NCI-H2081 (cell line): ENCODE results near the gene CABP4.
A peak's percentile ranks its signal among the peaks of the same experiment; 100 is the strongest.
"Not testable (repeated sequence)": the region's sequence is repeated elsewhere in the genome, so short reads cannot be mapped to it uniquely, and the experiment has no call there.

Experiments used
- DNase-seq, 2 experiments: peaks; one replicate each; lab custom pipeline; 2025; lab: John Stamatoyannopoulos, UW

Gene CABP4

DNA sequence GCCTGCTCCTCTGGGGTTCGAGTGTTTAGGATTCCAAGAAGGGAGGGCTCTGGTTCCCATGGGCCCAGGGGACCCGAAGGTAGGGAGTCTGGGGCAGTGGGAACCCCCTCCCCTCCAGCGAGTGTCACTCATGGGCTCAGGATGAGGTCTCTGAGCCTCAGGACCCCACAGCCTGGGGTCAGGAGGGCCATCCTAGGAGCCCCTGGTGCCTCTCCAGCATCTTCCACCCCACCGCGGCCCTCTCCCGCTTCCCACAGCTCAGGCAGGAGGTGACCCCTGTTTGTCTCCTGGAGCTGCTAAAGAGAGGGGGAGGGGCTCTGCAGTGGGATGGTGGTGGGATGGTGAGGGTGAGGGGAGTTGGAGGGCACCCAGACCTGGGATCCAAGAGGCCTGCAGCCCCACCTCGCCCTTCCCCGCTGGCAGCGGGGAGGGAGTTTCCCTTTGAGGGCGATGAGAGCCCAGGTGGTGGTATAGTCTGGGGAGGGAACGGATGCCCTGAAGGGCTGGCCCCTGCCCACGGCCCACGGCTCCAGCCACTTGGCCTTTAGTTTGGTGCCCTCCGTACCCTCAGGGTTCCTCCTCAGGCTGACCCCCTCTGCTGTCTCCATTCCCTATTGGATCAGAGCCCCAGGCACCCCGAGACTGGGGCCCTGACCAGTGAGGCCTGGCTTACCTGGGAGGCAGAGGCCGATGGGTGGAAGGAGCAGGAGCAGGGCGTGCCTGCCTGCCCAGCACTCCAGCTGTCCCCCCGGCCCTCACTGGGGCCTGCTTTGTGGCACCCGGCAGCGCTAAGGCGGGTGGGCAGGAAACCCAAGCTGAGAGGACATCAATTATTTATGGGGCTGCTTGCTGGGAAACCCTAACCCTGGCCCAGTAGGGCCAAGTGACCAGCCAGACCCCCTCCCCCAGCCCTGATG lies 1.1 kb upstream of the CABP4 start:
- no peak for DNase-seq

DNA sequence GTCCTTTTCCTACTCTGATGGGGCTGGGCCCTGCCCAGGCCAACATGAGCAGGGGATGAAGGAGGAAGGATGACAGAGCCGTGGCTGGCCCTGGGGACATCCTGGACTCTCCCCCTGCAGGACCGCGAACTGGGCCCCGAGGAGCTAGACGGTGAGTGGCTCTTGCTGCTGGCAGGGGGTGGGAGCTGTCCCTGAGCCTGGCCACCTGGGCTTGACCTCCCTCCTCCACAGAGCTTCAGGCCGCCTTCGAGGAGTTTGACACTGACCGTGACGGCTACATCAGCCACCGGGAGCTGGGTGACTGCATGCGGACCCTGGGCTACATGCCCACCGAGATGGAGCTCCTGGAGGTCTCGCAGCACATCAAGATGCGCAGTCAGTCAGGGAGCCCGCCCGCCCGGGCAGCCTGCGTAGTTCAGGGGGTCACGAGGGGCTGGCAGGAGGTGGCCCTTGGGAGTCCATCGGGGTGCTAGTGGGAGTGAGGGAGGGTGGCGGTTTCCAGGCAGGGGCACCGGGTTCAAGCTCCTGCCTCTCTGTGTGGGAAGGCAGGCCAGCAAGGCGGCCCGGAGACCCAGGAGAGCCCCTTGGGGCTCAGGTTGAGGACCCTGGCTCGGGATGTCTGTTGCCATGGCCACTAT lies 1.0 kb downstream of the CABP4 start:
- DNase-seq: no peak

DNA sequence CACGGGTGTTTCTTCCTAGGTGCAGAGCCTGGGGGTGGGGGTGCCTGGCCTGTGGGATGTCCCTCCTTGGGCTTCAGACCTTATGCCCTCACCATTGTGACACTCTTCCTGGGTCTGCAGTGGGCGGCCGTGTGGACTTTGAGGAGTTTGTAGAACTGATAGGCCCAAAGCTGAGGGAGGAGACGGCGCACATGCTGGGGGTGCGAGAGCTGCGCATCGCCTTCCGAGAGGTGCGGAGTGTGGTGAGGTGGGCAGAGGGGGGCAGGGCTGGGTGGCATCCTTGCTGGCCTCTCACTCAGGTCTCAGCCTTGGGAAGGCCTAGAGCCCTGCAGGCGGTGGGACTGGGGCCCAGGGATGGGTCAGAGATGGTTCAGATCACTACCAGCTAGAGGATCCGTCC lies 2.3 kb downstream of the CABP4 start:
- no peak for DNase-seq

DNA sequence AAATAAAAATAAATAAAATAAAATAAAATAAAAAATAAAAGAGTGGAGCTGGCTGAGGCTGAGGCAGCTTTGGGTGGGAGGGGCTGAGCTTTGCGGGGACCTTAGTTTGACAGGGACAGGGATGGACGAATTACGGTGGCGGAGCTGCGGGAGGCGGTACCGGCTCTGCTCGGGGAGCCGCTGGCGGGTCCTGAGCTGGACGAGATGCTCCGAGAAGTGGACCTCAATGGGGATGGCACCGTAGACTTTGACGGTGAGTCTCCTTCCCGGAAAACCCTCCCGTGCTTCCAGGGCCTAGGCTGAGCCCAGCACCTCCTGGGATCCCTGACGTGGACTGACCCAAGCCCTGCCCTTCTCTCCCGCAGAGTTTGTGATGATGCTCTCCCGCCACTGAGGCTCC lies 3.1 kb downstream of the CABP4 start:
- DNase-seq: no peak

DNA sequence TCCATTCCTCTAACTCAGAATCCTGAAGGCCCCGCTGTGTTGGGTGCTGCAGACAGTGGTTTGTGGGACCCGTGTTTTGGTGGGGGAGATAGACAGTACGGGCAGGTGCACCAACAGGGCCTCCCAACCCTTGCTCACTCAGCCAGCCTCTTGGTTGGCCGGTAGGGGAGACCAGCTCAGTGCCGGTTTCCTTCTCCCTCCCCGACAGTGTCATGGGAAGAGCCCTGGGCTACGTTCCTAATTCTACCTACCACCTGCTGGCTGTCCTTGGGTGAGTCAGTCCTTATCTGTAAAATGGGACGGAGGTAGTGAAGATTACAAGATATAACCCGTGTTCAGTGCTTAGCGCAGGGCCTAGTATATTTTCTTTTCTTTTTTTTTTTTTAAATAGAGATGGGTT lies 8.0 kb downstream of the CABP4 start:
- no peak for DNase-seq

DNA sequence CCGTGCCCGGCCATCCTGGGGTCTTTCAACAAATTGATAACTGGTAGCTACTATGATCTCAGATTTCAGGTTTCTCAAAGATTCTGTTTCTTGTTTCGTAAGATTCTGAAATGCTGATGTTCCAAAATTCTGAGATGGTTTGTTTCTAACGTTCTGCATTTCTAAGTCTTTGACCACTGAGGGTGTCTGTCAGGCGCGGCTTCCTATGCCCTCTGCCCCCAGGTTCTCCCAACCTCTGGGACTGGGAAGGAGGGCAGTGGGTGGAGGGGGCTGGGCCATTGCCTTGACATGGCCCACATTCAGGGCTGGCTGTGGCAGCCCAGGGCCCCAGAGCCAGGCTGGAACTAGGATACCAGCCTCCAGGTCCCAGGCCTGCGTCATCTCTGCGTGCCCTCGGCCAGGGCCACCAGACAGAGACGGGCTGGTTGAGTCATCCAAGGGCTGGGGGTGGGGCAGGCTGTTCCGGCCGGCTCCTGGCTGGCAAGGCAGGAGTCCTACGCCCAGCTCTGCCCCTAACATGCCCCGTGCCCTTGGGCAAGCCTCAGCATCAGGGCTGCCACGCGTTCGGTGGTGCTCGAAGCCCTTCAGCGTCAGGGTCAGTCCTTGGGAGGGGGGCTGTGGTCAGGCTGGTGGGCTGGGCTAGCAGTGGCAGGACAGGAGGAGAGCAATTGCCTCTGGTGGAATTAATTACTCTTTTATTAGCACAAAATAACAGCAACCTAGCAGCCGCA lies 8.7 kb downstream of the CABP4 start:
- no peak for DNase-seq

DNA sequence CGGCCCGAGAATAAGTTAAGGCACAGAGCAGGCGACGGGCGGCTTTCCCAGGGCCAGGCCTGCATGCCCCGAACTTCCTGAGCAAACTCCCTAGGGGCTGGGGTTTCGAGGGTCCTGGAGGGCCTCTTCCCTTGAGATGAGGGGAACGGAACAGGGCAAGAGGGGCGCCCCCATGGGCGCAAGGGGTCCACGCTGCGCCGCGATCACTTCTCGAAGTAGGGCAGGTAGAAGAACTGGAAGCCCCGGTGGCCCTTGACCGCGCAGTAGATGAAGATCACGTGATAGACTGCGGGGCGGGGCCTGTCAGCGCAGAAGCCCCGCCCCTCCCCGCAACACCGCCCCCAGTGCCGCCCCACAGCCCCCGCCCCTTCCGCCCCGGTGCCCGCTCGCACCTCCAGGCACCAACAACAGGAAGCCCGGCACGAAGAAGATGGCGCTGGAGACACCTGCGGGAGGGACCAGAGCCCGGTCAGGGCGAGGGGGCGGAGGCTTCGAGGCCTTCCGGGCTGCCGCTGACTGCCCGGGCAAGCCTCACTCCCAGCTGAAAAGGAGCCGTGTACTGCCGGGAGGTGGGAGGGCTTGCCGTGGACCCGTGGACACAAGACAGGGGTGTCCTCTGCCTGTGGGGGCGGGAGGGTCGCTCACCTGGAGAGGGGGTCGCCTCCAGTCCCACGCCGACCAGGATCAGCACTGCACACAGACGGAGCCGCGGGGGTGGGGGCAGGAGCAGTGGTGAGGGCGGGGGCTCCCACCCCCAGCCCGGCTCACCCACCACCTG lies 9.4 kb downstream of the CABP4 start:
- peak; percentile 85 to 86 for DNase-seq

DNA sequence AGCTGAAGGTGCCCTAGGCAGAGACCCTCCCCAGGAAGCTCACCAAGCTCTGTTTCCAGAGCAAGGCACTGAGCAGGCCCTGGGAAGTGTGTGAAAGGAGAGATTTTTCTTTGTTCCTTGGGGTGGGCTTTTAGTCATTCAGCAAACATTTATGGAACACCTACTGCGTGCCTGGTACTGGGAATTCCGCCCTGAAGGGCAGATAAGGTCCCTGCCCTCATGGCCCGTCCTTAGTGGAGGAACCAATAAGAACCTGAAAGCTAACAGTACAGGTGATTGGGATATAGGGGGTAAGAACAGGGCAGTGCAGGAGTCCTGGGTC lies 10.0 kb downstream of the CABP4 start:
- no peak for DNase-seq

DNA sequence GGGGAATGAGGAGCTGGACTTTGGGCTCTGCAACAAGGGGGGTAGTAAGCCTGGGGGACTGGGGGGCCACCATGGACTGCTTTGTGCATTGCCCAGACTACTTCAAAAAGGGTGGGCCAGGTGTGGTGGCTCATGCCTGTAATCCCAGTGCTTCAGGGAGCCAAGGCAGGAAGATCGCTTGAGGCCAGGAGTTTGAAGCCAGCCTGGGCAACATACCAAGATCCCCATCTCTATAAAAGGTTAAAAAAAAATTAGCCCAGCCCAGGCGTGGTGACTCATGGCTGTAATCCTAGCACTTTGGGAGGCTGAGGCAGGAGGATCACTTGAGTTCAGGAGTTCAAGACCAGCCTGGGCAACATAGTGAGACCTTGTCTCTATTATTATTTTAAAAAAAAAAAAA lies 10.4 kb downstream of the CABP4 start:
- not testable (repeated sequence) for DNase-seq

DNA sequence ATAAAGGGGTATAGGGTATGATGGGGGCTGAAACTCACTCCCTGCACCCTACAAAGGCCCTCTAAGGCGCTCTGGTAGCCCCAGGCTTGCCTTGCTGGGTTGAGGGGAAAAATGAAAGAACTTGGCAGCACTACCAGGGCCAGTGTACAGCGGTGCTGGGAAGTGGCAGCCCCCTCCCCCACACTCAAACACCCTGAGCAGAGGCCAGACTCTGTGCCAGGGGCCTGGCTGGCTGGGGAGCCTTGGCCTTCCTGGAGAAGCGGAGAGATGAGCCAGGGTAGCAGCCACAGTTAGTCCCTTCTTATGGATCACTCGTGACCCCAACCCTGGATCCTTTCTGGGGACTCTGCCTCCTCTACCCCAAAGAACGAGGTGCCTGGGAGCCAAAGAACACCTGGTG lies 11.2 kb downstream of the CABP4 start:
- no peak for DNase-seq

DNA sequence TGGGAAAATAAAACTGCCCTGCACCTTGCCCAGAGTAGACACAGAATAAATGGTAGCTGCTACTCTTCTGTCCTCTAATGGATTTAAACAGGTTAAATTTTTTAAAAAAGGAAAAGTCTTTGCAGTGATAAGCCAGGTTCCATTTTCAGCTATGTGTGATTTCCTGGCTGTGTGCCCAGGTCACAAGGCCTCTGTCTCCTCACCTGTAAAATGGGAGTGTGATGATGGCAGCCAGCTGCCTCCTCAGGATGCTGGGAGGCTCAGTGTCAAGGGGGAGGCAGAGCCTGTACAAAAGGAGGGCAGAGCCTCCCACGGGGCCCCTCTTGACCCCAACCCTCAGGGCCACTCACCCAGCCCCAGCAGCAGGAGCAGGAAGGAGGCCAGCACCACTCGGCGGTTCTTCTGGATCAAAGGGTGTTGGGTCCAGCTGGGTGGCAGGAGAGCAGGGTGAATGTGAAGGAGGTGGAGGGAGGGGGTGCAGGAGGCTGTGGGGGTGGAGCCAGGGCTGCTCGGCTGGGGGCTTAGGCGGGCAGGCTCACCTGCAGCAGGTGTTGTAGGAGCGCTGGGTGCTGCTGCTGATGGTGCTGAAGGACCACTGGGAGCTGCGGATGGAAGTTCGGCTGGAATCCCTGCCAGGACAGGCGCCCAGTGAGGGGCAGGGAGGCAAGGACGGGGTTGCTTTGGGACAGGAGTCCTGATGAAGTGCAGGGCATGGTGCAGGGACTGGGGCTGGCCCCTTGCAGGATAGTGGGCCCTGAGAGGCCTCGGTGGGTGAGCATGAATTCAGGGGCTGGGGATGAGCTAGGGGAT lies 12.0 kb downstream of the CABP4 start:
- DNase-seq: no peak

DNA sequence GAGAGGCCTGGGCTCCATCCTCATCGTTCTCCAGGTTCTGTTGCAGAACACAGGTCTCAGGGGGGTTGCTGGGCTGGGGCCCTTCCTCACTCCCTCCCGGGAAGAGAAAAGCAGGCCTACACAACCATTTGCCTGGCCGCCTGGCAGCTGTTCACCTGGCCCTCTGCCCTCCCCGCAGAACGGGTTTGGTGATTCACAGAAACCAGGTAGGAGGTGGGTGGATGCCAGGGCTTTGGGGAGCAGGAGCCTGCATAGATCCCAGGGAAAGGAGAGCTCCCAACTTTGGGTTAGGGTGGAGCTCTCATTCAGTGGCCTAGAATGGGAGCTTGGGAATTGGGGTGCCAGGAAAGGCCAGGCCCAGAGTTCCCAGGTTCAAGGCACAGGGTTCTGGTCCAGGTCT lies 12.9 kb downstream of the CABP4 start:
- DNase-seq: peak in 1 of 2 experiments; percentile 3

DNA sequence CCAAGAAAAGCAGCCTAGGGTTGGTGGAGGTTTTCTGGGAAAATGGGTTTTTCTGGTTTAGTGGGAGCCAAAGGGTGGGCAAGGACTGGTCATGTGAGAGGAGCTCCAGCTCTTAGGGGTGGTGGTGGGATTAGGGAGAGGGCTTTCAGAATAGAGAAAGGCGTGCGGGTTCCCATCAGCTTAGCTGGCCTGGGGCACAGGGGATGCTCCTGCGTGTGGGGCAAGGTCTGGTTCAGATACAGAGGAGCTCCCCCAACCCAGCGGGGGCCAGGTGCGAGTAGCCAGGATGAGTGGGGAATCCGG lies 13.3 kb downstream of the CABP4 start:
- no peak for DNase-seq

DNA sequence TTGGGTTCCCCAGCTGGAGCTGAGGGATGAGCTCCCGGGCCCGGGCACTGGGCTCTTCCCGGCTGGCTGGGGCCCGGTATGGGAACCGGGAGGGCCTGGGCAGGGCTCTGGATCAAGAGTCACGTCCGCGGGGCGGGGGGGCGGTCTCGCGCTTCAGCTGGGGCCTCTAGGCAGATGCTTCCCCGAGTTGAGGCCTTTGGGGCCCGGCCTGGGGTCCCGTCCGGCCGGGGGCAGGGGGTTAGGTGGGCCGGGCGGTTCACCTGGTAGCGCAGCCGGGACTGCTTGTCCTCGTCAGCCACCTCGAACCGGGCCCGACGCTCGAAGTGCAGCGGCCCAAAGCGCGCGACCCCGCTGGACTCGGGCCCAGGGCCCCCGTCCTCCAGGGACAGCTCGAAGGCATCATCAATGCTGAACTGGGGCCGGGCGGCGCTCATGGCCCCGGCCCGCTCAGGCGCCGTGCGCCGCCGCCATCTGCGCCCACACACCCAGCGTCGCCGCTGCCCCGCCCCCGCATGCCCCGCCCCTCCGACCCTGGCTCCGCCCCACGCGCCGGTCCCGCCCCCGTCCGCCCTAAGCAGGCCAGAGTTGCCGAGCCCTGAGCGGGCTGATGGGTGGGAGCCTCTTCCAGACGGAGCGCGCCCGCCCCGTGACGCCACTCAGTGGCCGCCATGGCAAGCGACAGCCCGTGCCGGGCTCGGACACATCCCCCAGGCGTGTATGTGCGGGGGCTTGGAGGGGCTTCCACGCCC lies 13.8 kb downstream of the CABP4 start, which contains the start of gene TMEM134:
Gene TMEM134, minus strand, starts transcription at position 493 of the 749 bp plus-strand sequence. Its CDS starts 59 bp downstream, at position 434.
- DNase-seq: peak; percentile 89

DNA sequence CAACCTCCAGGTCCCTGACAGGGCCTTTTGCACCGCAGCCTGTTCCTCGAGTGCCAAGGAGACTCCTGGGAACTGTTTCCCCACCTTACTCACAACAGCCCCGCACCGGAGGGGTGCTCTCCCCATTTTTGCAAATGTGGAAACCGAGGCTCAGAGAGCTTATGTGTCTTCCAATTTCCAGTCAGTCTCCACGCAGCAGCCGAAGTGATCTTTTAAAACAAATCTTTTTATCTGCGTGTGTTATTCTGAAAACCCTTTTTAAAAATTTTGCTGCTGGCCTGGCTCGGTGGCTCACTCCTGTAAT lies 14.3 kb downstream of the CABP4 start:
- no peak for DNase-seq

DNA sequence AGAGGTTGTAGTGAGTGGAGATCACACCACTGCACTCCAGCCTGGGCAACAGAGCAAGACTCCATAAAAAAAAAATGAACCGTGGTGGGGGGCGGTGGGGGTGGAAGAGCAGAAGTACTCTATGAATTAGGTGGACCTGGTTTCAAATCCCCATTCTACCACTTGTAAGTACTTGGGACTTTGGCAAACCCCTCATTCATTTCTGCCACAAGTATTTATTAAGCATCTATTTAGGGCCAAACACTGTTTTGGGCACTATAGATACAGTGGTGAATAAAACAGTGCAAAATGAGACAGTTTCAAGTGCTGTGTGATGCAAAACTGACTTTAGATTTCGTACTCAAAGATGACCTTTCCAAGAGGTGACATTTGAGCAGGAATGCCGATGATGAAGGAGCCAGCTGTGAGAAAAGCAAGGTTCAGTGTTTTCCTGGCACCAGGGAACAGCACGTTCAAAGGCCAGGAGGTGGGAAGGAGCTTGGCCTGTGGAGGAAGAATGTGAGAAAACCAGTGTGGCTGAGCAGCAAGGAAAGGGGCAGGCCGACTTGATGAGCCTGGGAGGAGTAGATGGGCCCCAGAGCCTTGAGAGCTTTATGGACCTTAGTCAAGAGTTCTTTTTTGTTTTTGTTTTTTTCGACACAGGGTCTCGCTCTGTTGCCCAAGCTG lies 15.3 kb downstream of the CABP4 start:
- DNase-seq: no peak

DNA sequence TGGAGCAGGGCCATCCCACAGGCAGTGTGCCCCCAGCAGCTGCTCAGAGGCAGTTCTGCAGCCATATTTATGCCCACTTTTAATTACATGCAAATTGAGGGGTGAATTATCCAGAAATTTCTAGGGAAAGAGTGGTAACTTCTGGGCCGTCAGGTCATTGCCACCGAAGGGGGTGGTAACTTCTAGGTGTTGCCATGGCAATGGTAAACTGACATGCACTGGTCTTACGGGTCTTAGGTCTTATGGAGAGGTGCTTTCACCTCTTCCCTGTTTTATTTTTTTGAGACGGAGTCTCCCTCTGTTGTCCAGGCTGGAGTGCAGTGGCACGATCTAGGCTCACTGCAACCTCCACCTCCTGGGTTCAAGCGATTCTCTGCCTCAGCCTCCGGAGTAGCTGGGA lies 17.7 kb downstream of the CABP4 start:
- no peak for DNase-seq

DNA sequence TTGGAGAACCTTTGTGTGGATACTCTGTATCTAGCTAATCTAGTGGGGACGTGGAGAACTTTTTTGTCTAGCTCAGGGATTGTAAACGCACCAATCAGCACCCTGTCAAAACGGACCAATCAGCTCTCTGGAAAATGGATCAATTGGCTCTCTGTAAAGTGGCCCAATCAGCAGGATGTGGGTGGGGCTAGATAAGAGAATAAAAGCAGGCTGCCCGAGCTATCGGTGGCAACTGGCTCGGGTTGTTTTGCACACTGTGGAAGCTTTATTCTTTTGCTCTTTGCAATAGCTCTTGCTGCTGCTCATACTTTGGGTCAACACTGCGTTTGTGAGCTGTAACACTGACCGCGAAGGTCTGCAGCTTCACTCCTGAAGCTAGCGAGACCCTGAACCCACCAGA lies 21.5 kb downstream of the CABP4 start:
- DNase-seq: not testable (repeated sequence)

DNA sequence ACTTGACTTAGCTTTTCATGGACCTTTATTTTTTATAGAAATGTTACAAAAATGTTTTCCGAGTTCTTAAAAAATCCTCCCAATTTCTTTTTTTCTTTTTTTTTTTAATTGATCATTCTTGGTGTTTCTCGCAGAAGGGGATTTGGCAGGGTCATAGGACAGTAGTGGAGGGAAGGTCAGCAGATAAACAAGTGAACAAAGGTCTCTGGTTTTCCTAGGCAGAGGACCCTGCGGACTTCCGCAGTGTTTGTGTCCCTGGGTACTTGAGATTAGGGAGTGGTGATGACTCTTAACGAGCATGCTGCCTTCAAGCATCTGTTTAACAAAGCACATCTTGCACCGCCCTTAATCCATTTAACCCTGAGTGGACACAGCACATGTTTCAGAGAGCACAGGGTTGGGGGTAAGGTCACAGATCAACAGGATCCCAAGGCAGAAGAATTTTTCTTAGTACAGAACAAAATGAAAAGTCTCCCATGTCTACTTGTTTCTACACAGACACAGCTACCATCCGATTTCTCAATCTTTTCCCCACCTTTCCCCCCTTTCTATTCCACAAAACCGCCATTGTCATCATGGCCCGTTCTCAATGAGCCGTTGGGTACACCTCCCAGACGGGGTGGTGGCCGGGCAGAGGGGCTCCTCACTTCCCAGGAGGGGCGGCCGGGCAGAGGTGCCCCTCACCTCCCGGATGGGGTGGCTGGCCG lies 22.3 kb downstream of the CABP4 start:
- not testable (repeated sequence) for DNase-seq
